ENCODE measurements around the gene MOCS3. TPM values are rescaled to one million over a fixed set of nuclear protein-coding genes. Genes with fewer than 3 reads are reported as not detected.

MOCS3 gene
- total RNA-seq, 1 donor from 2014 or later: 2.9 TPM

DNA sequence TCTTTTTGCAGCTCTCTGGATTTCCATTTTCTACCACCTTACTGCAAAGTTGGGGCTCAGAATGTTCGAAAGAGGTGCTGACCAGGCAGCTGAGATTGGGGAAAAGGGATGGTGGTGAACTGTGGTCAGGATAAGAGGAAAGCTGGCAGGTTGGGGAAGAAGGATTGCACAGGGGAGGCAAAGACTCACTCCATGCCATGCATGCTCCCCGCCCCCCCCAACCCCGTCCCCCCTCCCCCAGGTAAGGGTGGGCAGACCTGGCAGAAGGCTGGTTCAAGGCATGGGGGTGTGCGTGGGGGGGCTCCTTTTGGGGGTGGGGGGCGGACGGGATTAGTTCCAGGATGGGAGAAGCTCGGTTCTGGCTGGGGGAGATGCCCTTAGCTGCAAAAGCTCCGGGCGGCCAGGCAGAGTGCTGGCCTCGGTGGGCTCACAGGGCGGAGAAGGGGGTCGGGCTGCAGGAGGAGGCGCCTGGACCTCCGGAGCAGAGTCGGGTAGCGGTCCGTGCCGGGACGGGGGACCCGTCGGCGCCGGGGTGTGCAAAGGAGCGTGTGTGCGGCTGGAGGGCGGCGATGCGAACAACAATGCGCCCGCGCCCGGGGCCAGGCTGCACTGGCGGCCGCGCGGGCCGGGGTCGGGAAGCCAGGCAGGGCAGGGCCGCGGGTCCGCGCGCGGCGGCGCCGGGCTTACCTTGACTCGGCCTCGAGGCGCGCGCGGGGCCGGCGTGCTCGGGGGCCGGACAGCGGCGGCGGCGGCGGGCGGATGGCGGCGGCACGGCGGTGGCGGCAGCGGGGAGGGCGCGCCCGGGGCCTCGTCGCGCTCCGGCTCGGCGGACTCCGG lies 28.3 kb upstream of the MOCS3 start:
- DNase-seq (peak; percentile 59), ATAC-seq (ENCODE audit: poor library complexity) (no peak)
- intact Hi-C loops (cut with DNase I): loop anchor here (5.0 kb wide), 1 partner anchor 138 kb away; no protein-coding TSS in a partner anchor

GRCh38 chr20:50930976-50931305 lies 27.7 kb upstream of the MOCS3 start:
- ATAC-seq (ENCODE audit: poor library complexity): peak; percentile 65
- intact Hi-C loops (cut with DNase I): loop anchor here (5.0 kb wide), 1 partner anchor 139 kb away; no protein-coding TSS in a partner anchor
- no peak for DNase-seq

- peak; percentile 94 for DNase-seq
- ATAC-seq (ENCODE audit: poor library complexity): peak; percentile 92
- intact Hi-C loops (cut with DNase I): loop anchor here (5.0 kb wide), 1 partner anchor 139 kb away; no protein-coding TSS in a partner anchor
Measured at GRCh38 chr20:50931306-50932015, 27.2 kb upstream of the MOCS3 start, which contains the start of gene ADNP. ADNP (minus strand) TSS chr20:50931437; CDS start chr20:50903996, 27,441 bp downstream.

- ATAC-seq (ENCODE audit: poor library complexity): no peak
- intact Hi-C loops (cut with DNase I): loop anchor here (5.0 kb wide), 1 partner anchor 140 kb away; no protein-coding TSS in a partner anchor
- DNase-seq: no peak
Measured at GRCh38 chr20:50932016-50932485, 26.6 kb upstream of the MOCS3 start.

- intact Hi-C loops (cut with DNase I): loop anchor here (5.0 kb wide), 1 partner anchor 140 kb away; no protein-coding TSS in a partner anchor
- no peak for DNase-seq
- no peak for ATAC-seq (ENCODE audit: poor library complexity)
Measured at GRCh38 chr20:50932691-50933280, 25.8 kb upstream of the MOCS3 start.

DNA sequence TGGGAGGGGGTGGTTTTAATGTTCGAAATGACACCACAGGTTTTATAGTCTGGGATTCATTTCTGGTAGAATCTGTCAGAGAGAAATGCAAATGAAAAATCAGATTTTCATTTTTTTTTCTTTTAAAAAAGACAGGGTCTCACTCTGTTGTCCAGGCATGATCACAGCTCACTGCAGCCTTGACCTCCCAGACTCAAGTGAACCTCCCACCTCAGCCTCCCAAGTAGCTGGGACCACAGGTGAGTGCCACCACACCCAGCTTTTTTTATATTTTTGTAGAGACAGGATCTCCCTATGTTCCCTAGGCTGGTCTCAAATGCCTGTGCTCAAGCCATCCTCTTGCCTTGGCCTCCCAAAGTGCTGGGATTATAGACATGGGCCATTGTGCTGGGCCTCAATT lies 25.0 kb upstream of the MOCS3 start:
- DNase-seq: no peak
- intact Hi-C loops (cut with DNase I): loop anchor here (5.0 kb wide), 1 partner anchor 141 kb away; no protein-coding TSS in a partner anchor
- no peak for ATAC-seq (ENCODE audit: poor library complexity)

DNA sequence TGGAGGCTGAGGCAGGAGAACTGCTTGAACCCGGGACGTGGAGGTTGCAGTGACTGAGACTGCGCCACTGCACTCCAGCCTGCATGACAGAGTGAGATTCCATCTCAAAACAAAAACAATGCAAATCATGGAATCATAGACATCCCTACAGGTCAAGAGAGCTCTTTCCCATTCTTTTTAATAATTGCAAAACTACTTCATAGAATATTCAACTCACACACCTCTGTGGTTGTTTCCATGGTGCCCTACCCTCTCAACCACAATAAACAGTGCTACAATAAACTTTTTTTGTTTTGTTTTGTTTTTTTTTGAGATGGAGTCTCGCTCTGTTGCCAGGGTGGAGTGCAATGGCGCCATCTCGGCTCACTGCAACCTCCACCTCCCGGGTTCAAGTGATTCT lies 15.5 kb upstream of the MOCS3 start:
- ATAC-seq (ENCODE audit: poor library complexity): no peak
- no peak for DNase-seq
- intact Hi-C loops (cut with DNase I): no loop called here

DNA sequence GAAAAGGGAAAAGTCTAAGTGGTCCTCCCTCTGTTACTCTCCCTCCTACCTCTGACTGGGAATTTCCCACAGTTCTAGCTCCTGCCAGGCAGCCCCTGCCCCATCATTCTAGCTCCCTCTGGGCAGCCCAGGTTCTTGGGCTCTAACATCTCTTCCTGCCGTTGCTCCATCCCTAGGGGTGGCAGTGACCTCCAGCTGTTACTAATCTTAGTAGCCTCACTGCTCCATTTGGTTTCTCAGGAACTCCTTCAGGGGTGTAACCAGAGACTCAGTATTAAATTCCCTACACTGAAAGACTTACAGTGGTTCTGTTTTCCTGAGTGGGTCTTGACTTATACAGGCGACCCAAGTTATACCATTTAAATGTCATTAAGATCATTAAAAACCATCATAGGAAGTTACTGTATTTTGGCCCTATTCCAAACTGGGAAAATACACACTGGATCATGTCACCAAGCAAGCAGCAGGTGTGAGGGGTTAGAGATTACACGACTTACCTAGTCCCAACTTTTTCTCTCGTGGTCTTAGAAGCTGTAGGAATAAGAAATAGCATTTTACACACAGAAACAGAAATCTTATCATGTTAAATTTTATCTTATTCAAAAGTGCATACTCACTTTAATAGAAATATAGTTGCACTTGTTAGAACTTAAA lies 10.4 kb upstream of the MOCS3 start:
- intact Hi-C loops (cut with DNase I): no loop called here
- ATAC-seq (ENCODE audit: poor library complexity) (no peak), DNase-seq (no peak)

- intact Hi-C loops (cut with DNase I): no loop called here
- DNase-seq (no peak), ATAC-seq (ENCODE audit: poor library complexity) (no peak)
Measured at GRCh38 chr20:50953196-50953595, 5.4 kb upstream of the MOCS3 start.

DNA sequence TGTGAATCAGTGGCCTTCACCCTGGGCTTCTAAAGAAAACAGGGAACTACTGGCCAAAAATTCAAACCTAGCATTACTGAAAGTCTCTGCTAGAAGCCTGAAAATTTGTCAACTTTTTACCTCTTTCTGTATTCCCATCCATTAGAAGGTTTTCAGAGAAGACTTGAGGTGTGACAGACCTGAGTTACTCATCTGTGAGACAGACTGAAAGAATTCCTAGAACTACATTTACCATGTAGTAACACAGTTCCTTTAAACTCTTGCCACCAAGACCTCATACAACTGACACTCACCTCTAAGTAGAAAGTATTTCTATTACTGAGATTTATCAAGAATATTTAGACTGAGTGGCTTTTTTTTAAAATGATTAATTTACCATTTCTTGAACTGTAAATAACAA lies 4.8 kb upstream of the MOCS3 start:
- ATAC-seq (ENCODE audit: poor library complexity) (no peak), DNase-seq (no peak)
- intact Hi-C loops (cut with DNase I): no loop called here

DNA sequence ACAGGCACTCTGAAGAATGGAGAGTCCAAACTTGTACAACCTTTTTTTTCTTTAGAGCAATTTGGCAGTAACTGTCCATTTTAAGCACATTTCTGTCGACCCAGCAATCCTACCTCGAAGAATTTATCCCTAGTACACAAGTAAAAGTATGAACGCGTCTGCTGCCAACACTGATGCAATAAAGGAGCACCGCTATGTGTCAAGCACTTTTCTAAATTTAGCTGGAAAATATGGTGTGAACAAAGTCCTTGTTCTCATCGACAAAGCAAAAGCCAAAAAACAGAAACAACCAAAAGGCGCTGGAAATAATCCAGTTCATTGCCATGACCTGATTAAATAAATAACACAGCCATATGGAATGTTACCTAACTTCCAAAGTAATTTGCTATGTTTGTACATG lies 1.3 kb upstream of the MOCS3 start:
- intact Hi-C loops (cut with DNase I): no loop called here
- ATAC-seq (ENCODE audit: poor library complexity) (peak; percentile 27), DNase-seq (no peak)

DNA sequence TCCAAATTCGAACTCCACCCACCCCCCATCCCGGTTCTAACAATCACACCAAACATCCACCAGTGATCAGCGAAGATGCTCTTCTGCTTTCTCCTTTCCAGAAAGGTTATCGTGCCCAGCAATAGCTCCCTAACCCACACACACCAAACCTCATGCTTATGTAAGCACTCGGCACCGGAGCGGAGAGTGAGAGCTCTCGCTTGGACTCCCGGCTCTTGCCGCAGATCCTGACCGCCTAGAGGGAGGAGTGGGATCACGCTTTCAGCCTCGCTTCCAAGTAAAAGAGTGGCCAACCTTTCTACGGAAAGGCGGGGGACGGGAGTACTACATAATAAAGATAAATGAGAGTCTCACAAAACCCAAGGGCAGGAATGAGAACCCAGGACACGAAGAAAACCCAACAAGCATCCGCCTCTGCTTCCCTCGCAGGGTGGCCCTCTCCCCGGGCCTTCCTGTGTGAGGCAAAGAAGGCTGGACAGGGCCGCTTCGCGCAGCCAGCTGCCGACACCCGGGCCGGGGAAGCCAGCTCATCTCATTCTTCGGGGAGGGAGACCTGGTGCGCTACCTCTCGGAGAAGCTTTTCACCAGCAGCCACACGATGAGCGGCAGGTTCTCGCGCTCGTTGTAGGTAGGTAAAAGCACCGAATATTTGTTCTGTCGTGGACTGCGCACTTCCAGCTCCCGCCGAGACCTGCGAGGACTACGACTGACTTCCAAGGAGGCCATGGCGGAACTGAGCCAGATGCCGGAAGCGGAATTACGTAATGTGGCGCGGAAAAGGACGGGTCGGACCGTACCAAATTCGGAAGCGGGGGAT lies 612 bp upstream of the MOCS3 start, which contains the start of gene DPM1:
Gene DPM1, minus strand, starts transcription at position 735 of the 817 bp plus-strand sequence. Its CDS starts 9 bp downstream, at position 726.
- DNase-seq: peak; percentile 90
- peak; percentile 92 for ATAC-seq (ENCODE audit: poor library complexity)
- intact Hi-C loops (cut with DNase I): no loop called here

DNA sequence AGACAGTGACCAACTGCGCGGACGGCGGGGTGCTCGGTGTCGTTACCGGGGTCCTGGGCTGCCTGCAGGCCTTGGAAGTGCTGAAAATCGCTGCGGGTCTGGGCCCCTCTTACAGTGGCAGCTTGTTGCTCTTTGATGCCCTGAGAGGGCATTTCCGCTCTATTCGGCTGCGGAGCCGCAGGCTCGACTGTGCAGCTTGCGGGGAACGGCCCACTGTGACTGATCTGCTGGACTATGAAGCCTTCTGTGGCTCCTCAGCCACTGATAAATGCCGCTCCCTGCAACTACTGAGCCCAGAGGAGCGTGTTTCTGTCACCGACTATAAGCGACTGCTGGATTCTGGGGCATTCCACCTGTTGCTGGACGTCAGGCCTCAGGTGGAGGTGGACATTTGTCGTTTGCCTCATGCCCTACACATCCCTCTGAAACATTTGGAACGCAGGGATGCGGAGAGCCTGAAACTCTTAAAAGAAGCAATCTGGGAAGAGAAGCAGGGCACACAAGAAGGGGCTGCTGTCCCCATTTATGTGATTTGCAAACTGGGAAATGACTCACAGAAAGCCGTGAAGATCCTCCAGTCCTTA lies 1.0 kb downstream of the MOCS3 start:
- ATAC-seq (ENCODE audit: poor library complexity) (no peak), DNase-seq (no peak)
- intact Hi-C loops (cut with DNase I): no loop called here

- DNase-seq: no peak
- ATAC-seq (ENCODE audit: poor library complexity): no peak
- intact Hi-C loops (cut with DNase I): no loop called here
Measured at GRCh38 chr20:50967586-50967985, 9.0 kb downstream of the MOCS3 start.

DNA sequence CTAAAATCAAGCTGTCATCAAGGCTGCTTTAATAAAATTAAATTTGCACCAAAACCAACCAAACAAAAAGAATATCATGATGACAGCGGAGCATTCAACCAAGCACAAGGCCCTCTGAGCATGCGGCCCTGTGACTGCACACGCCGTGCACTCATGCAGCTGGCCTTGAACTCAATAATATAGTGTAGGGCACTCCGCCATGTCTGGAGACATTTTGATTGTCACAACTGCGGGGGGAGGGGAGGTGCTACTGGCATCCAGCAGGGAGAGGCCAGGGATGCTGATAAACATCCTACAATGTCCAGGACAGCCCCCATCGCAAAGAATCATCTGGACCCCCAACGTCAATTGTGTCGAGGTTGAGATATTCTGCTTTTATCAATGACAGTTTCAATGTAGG lies 9.7 kb downstream of the MOCS3 start:
- DNase-seq: no peak
- intact Hi-C loops (cut with DNase I): no loop called here
- ATAC-seq (ENCODE audit: poor library complexity): no peak

DNA sequence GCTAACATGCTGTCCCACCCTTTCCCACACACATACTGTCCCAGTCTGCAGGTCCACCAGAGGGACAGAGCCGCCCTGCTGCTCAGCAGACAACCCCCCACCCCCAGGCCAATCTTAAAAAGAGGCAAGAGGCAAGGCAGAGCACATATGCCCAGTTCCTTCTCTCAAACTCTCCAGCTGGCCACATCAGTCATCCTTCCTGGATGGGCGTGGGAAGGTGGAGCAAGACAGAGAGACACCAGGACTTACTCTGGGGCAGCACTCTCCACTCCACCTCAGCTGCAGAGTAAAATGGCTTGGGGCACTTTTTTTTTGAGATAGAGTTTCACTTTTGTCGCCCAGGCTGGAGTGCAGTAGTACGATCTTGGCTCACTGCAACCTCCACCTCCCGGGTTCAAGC lies 10.8 kb downstream of the MOCS3 start:
- intact Hi-C loops (cut with DNase I): no loop called here
- DNase-seq: no peak
- no peak for ATAC-seq (ENCODE audit: poor library complexity)

DNA sequence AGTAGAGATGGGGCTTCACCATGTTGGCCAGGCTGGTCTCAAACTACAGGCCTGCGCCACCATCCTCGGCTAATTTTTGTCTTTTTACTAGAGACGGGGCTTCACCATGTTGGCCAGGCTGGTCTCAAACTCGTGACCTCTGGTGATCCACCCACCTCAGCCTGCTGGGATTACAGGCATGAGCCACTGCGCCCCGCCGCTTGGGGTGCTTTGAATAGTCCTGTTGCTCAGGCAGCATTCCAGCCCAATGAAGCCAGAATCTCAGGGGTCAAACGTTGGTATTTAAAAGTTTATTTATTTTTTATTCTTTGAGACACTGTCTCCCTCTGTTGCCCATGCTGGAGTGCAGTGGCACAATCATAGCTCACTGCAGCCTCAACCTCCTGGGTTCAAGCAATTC lies 11.3 kb downstream of the MOCS3 start:
- DNase-seq (no peak), ATAC-seq (ENCODE audit: poor library complexity) (no peak)
- intact Hi-C loops (cut with DNase I): no loop called here

Measured in Right ventricle myocardium superior (tissue), 1 donor.